Calu3 (cell line): ENCODE data around the gene HACE1. TPM values are rescaled to one million over a fixed set of nuclear protein-coding genes. Genes with fewer than 3 reads are reported as not detected.

Experiments
- BruUV-seq: library from RNA; stranded (reverse); fragments of 400-500 nt; replicated peaks from 2 replicates; lab custom pipeline; 2021; lab: Mats Ljungman, UMichigan
- CTCF ChIA-PET: fragments of 300-600 bp; sonication (Branson Sonifier 250); formaldehyde crosslinking; loops from one replicate; lab custom pipeline; 2022; ENCODE audit warnings: antibody characterized with exemption; lab: Charles Lee
- DNase-seq: peaks from one replicate; pipeline ENCODE4 v3.0.0; 2022
- H3K27ac Mint-ChIP-seq: one replicate; pipeline ENCODE4 v1.8.0; 2022; ENCODE audit warnings: mixed read lengths; ENCODE audit not compliant: unreplicated experiment
- H3K27me3 Mint-ChIP-seq: one replicate; pipeline ENCODE4 v1.8.0; 2022; ENCODE audit warnings: mixed read lengths; ENCODE audit not compliant: unreplicated experiment
- H3K36me3 Mint-ChIP-seq: one replicate; pipeline ENCODE4 v1.8.0; 2022; ENCODE audit warnings: mild to moderate bottlenecking, moderate library complexity, mixed read lengths; ENCODE audit not compliant: insufficient read depth, unreplicated experiment
- H3K4me1 Mint-ChIP-seq: one replicate; pipeline ENCODE4 v1.8.0; 2022; ENCODE audit warnings: mild to moderate bottlenecking, low read depth, mixed read lengths; ENCODE audit not compliant: unreplicated experiment
- H3K4me3 Mint-ChIP-seq: one replicate; pipeline ENCODE4 v1.8.0; 2022; ENCODE audit warnings: mild to moderate bottlenecking, low read depth, moderate library complexity, mixed read lengths; ENCODE audit not compliant: unreplicated experiment
- H3K9me3 Mint-ChIP-seq: one replicate; pipeline ENCODE4 v1.8.0; 2022; ENCODE audit warnings: low read depth, mixed read lengths; ENCODE audit not compliant: unreplicated experiment
- intact Hi-C: fragments of 100-400 bp; cut with micrococcal nuclease; formaldehyde crosslinking; loops from one replicate; pipeline ENCODE4 v1.10.0; 2022; ENCODE audit not compliant: unreplicated experiment
- total RNA-seq: library from RNA; stranded (reverse); gene quantifications from 2 replicates; pipeline ENCODE4 v1.2.3, GENCODE V29; 2022
- TF ChIP-seq, protein P1 (sequence below): fragments of 200-600 bp; IDR thresholded peaks from one replicate; pipeline ENCODE4 v1.8.0; 2022; ENCODE audit warnings: antibody characterized with exemption; ENCODE audit not compliant: unreplicated experiment

Gene HACE1
- total RNA-seq, 1 experiment from 2014 or later, result 12.5 TPM

DNA sequence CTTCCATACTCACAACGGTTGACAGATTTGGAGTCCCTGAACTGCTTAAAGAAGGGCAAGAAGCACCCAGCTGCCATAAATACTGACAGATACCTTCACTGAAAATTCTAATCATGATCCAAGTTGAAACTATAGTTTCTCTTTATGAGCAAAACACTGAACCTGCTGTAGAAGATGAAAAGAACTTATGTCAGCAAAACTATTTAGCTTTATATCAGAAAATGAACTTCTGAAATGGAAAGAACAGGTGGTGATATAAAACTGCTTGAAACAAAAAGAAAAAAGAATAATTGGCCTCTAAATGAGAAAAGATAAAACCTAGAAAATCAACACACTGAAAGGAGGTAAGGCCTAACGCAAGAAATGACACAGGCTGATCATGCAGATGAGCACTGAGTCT lies 72.4 kb downstream of the HACE1 start:
- Mint-ChIP-seq H3K4me1 (peaks cover 8% of the 10 kb centered on the region), H3K27me3 (no peaks in the 10 kb centered on the region), H3K27ac (no peak overlapping the region), H3K9me3 (no peaks in the 10 kb centered on the region), H3K36me3 (no peaks in the 10 kb centered on the region), H3K4me3 (no peak overlapping the region)
- TF ChIP-seq, protein P1, sequence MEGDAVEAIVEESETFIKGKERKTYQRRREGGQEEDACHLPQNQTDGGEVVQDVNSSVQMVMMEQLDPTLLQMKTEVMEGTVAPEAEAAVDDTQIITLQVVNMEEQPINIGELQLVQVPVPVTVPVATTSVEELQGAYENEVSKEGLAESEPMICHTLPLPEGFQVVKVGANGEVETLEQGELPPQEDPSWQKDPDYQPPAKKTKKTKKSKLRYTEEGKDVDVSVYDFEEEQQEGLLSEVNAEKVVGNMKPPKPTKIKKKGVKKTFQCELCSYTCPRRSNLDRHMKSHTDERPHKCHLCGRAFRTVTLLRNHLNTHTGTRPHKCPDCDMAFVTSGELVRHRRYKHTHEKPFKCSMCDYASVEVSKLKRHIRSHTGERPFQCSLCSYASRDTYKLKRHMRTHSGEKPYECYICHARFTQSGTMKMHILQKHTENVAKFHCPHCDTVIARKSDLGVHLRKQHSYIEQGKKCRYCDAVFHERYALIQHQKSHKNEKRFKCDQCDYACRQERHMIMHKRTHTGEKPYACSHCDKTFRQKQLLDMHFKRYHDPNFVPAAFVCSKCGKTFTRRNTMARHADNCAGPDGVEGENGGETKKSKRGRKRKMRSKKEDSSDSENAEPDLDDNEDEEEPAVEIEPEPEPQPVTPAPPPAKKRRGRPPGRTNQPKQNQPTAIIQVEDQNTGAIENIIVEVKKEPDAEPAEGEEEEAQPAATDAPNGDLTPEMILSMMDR, result no peak
- CTCF ChIA-PET, result no interaction called here
- intact Hi-C loops, result no loop called here
- no TSS peak for BruUV-seq
- no peak for DNase-seq

DNA sequence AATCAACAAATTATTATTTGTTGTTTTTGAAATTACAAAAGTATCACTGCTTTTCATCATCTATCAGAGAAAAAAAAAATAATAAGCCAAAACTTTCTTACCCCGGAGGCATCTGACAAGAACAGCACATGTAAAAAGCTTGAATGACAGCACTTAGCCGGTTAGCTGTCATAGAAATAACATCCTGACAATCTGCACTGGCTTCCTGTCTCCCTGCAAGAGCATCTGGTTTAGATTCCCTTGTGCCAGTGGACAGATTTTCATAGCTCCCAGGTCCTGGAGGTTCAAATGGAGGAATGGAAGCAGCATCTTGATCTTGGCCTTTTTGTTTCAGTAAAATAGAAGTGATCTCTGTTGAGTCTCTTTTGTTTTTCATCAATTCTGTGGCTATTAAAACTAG lies 74.8 kb downstream of the HACE1 start:
- DNase-seq, result no peak
- no peak overlapping the region for H3K27ac Mint-ChIP-seq
- intact Hi-C loops, result no loop called here
- CTCF ChIA-PET, result no interaction called here
- H3K4me1 Mint-ChIP-seq, result peaks cover 6% of the 10 kb centered on the region
- no peaks in the 10 kb centered on the region for H3K27me3 Mint-ChIP-seq
- no peaks in the 10 kb centered on the region for H3K9me3 Mint-ChIP-seq
- BruUV-seq, result no TSS peak
- H3K36me3 Mint-ChIP-seq, result no peaks in the 10 kb centered on the region
- H3K4me3 Mint-ChIP-seq, result no peak overlapping the region
- TF ChIP-seq, protein P1, result no peak

DNA sequence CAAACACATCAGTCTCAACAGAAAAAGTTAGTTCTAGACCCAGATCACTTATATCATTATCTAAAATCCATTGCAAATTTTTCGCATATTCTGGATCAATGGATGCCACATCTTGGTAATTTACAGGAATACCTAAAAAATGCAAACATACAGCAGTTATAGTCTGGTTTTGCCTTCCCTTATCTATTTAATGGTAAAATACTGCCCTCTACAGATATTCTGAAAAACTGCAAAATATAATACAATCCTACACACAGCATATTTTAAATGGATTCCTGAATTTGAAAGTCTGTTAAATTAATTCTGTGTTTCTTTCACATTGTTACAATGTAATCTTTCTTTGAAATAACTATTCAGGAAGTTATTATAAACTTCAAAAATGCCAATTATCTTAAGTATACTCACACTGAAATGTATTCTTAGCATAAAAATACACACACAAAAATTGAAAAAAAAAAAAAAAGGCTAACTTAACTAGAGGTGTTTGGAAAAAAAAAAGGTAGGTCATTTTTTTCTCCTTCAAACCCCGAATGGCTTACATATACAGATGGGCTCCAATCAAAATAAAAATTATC lies 88.4 kb downstream of the HACE1 start:
- intact Hi-C loops, result loop anchor here (1.0 to 5.0 kb wide), 2 partner anchors 89 to 446 kb away; no protein-coding TSS in a partner anchor
- DNase-seq, result no peak
- H3K27ac Mint-ChIP-seq, result no peak overlapping the region
- no peaks in the 10 kb centered on the region for H3K27me3 Mint-ChIP-seq
- TF ChIP-seq, protein P1, result peak; percentile 24
- H3K36me3 Mint-ChIP-seq, result no peaks in the 10 kb centered on the region
- H3K4me1 Mint-ChIP-seq, result no peaks in the 10 kb centered on the region
- H3K4me3 Mint-ChIP-seq, result no peak overlapping the region
- BruUV-seq, result no TSS peak
- CTCF ChIA-PET, result interaction anchor here (0.8 kb wide), 1 partner anchor 18 kb away, joined by 3 read pairs; no protein-coding TSS in a partner anchor
- no peaks in the 10 kb centered on the region for H3K9me3 Mint-ChIP-seq

DNA sequence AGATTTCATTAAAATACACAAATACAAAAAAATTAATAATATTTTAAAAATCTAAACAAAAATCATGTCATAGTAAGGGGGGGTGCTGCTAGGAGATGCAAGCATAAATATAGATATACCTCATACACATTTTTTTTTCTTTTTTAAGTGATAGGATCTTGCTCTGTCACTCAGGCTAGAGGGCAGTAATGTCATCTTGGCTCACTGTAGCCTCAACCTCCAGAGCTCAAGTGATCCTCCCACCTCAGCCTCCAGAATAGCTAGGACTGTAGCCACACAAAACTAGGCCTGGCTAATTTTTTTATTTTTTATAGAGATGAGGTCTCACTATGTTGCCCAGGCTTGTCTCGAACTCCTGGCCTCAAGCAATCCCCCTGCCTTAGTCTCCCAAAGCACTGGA lies 90.8 kb downstream of the HACE1 start:
- H3K27ac Mint-ChIP-seq, result no peak overlapping the region
- CTCF ChIA-PET, result no interaction called here
- H3K27me3 Mint-ChIP-seq, result no peaks in the 10 kb centered on the region
- no peak overlapping the region for H3K4me3 Mint-ChIP-seq
- H3K4me1 Mint-ChIP-seq, result no peaks in the 10 kb centered on the region
- no TSS peak for BruUV-seq
- H3K9me3 Mint-ChIP-seq, result no peaks in the 10 kb centered on the region
- intact Hi-C loops, result no loop called here
- H3K36me3 Mint-ChIP-seq, result no peaks in the 10 kb centered on the region
- DNase-seq, result no peak
- TF ChIP-seq, protein P1, result no peak
